Mammary epithelial cell (primary cell): ENCODE measurements around the gene TBXAS1.

ENCODE experiments used
- EZH2 ChIP-seq: IDR thresholded peaks from 2 replicates; pipeline ENCODE4 v1.6.1; 2012; ENCODE audit warnings: low read length, inconsistent platforms, borderline replicate concordance
- TF ChIP-seq, protein P1 (sequence below), 2 donors: IDR thresholded peaks in 1 of 2; conservative IDR thresholded peaks in 1 of 2; 2 replicates each; pipeline ENCODE4 v1.5.1; 2011 to 2012; ENCODE audit warnings: inconsistent platforms in 2 of 2, low read length in 2 of 2, mild to moderate bottlenecking in 2 of 2, control low read depth in 1 of 2, low read depth in 1 of 2; ENCODE audit not compliant: insufficient read depth in 1 of 2; ENCODE audit errors: extremely low read depth in 1 of 2

DNA sequence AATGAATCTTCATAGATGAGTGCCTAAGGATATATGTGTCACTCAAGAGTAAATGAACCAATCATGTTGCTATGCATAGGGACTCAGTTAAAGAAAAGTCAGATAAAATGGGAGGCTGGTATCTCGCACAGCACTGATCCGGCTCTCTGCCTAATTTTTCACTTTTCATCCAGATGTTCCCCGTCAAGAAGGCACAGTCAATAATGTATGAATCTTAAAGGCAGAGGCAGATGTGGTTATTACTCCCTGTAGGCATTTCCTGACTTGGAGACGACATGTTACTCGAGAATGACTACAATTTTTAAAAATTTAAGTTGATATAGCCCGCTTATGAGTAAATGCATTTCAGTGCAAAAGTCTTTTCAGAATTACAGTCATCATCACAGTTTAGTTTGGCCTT lies 113.6 kb downstream of the TBXAS1 start:
- TF ChIP-seq EZH2 = no peak
- TF ChIP-seq, protein P1, sequence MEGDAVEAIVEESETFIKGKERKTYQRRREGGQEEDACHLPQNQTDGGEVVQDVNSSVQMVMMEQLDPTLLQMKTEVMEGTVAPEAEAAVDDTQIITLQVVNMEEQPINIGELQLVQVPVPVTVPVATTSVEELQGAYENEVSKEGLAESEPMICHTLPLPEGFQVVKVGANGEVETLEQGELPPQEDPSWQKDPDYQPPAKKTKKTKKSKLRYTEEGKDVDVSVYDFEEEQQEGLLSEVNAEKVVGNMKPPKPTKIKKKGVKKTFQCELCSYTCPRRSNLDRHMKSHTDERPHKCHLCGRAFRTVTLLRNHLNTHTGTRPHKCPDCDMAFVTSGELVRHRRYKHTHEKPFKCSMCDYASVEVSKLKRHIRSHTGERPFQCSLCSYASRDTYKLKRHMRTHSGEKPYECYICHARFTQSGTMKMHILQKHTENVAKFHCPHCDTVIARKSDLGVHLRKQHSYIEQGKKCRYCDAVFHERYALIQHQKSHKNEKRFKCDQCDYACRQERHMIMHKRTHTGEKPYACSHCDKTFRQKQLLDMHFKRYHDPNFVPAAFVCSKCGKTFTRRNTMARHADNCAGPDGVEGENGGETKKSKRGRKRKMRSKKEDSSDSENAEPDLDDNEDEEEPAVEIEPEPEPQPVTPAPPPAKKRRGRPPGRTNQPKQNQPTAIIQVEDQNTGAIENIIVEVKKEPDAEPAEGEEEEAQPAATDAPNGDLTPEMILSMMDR (conservative IDR thresholded peaks at IDR 0.05 in 1 of 2, IDR thresholded peaks at IDR 0.05 in 1 of 2; ENCODE audit: extremely low read depth in 1 of 2, insufficient read depth in 1 of 2, low read depth in 1 of 2, low read length in 2 of 2) = no peak
